GM21528 (cell line): ENCODE data around the gene ADORA3.

Source experiments
- ATAC-seq: cut with Tn5 transposase; IDR thresholded peaks from one replicate; pipeline ENCODE4 v1.9.1; 2021; ENCODE audit warnings: mild to moderate bottlenecking, moderate library complexity; ENCODE audit not compliant: unreplicated experiment, low FRiP score

Gene ADORA3

GRCh38 chr1:111476761-111477309, 26.6 kb downstream of the ADORA3 start:
- peak; percentile 69 for ATAC-seq

- ATAC-seq = no peak
Observed at GRCh38 chr1:111476214-111476613, 27.2 kb downstream of the ADORA3 start.

- no peak for ATAC-seq
Observed at GRCh38 chr1:111475701-111476100, 27.7 kb downstream of the ADORA3 start.

- ATAC-seq = no peak
Observed at GRCh38 chr1:111474521-111474920, 28.9 kb downstream of the ADORA3 start.

- ATAC-seq = no peak
Observed at GRCh38 chr1:111474106-111474505, 29.3 kb downstream of the ADORA3 start.

GRCh38 chr1:111471538-111471937, 31.9 kb downstream of the ADORA3 start:
- ATAC-seq = no peak

GRCh38 chr1:111471012-111471411, 32.4 kb downstream of the ADORA3 start:
- no peak for ATAC-seq

GRCh38 chr1:111470596-111470995, 32.8 kb downstream of the ADORA3 start:
- ATAC-seq = no peak

- no peak for ATAC-seq
Observed at GRCh38 chr1:111469539-111469938, 33.9 kb downstream of the ADORA3 start.

- no peak for ATAC-seq
Observed at GRCh38 chr1:111468717-111469100, 34.7 kb downstream of the ADORA3 start.

- no peak for ATAC-seq
Observed at GRCh38 chr1:111467865-111468716, 35.3 kb downstream of the ADORA3 start.

GRCh38 chr1:111466480-111466879, 37.0 kb downstream of the ADORA3 start:
- no peak for ATAC-seq

GRCh38 chr1:111465754-111466153, 37.7 kb downstream of the ADORA3 start:
- ATAC-seq = no peak

GRCh38 chr1:111463029-111463683, 40.3 kb downstream of the ADORA3 start:
- no peak for ATAC-seq

GRCh38 chr1:111462370-111463028, 40.9 kb downstream of the ADORA3 start:
- no peak for ATAC-seq

- no peak for ATAC-seq
Observed at GRCh38 chr1:111461765-111462164, 41.7 kb downstream of the ADORA3 start.

GRCh38 chr1:111455642-111456031, 47.8 kb downstream of the ADORA3 start:
- no peak for ATAC-seq

GRCh38 chr1:111454859-111455641, 48.4 kb downstream of the ADORA3 start:
- ATAC-seq = no peak

GRCh38 chr1:111453706-111454105, 49.7 kb downstream of the ADORA3 start:
- ATAC-seq = no peak

GRCh38 chr1:111452581-111452980, 50.9 kb downstream of the ADORA3 start:
- ATAC-seq = no peak
